ENCODE data around the gene PIR.

Gene PIR

GRCh38 chrX:15475486-15475885 is 17.6 kb downstream of the PIR start:
- no peak for DNase-seq

GRCh38 chrX:15475021-15475420 is 18.1 kb downstream of the PIR start:
- no peak for DNase-seq

GRCh38 chrX:15474028-15474427 is 19.1 kb downstream of the PIR start:
- DNase-seq, result no peak

GRCh38 chrX:15472531-15472930 is 20.6 kb downstream of the PIR start:
- DNase-seq, result no peak

GRCh38 chrX:15471028-15471427 is 22.1 kb downstream of the PIR start:
- no peak for DNase-seq

- no peak for DNase-seq
Measured at GRCh38 chrX:15469613-15470012, 23.5 kb downstream of the PIR start.

GRCh38 chrX:15468036-15468435 is 25.1 kb downstream of the PIR start:
- no peak for DNase-seq

GRCh38 chrX:15465896-15466651 is 27.1 kb downstream of the PIR start:
- DNase-seq, result no peak

- DNase-seq, result no peak
Measured at GRCh38 chrX:15465347-15465746, 27.8 kb downstream of the PIR start.

GRCh38 chrX:15464704-15465103 is 28.4 kb downstream of the PIR start:
- no peak for DNase-seq

GRCh38 chrX:15451913-15452312 is 41.2 kb downstream of the PIR start:
- DNase-seq, result no peak

- no peak for DNase-seq
Measured at GRCh38 chrX:15448010-15448639, 45.0 kb downstream of the PIR start.

GRCh38 chrX:15441464-15441863 is 51.7 kb downstream of the PIR start:
- no peak for DNase-seq

- no peak for DNase-seq
Measured at GRCh38 chrX:15438332-15438731, 54.8 kb downstream of the PIR start.

GRCh38 chrX:15437724-15438123 is 55.4 kb downstream of the PIR start:
- no peak for DNase-seq

GRCh38 chrX:15435836-15436619 is 57.1 kb downstream of the PIR start:
- DNase-seq, result no peak

GRCh38 chrX:15434205-15434604 is 58.9 kb downstream of the PIR start:
- no peak for DNase-seq

GRCh38 chrX:15430584-15430983 is 62.5 kb downstream of the PIR start:
- DNase-seq, result no peak

GRCh38 chrX:15430076-15430475 is 63.1 kb downstream of the PIR start:
- DNase-seq, result no peak

GRCh38 chrX:15425024-15425423 is 68.1 kb downstream of the PIR start:
- no peak for DNase-seq

GRCh38 chrX:15418707-15419181 is 74.4 kb downstream of the PIR start:
- no peak for DNase-seq

GRCh38 chrX:15418041-15418706 is 75.0 kb downstream of the PIR start:
- no peak for DNase-seq
